TTC549 (cell line): ENCODE results near the gene APBB1IP.

Experiments used
- FAIRE-seq: peaks from 2 replicates; lab custom pipeline; 2012; peaks lifted over from hg19 to GRCh38; lab: Jason Lieb, UNC

APBB1IP gene

DNA sequence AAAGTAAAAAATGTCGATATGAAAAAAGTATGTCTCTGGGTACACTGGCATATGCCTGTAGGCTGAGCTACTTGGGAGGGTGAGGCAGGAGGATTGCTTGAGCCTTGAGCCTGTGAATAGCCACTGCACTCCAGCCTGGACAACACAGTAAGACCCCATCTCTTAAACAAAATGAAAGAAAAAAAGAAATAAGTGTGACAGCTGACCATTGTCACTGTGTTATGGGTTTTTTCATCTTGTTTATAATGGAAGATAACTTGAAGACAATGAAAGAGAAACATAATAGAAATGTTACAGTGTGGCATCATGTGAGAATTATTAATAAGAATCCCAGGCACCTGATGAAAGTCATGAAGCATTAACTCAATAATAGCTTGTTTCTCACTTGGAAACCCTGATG lies 75.0 kb downstream of the APBB1IP start:
- FAIRE-seq: no peak

DNA sequence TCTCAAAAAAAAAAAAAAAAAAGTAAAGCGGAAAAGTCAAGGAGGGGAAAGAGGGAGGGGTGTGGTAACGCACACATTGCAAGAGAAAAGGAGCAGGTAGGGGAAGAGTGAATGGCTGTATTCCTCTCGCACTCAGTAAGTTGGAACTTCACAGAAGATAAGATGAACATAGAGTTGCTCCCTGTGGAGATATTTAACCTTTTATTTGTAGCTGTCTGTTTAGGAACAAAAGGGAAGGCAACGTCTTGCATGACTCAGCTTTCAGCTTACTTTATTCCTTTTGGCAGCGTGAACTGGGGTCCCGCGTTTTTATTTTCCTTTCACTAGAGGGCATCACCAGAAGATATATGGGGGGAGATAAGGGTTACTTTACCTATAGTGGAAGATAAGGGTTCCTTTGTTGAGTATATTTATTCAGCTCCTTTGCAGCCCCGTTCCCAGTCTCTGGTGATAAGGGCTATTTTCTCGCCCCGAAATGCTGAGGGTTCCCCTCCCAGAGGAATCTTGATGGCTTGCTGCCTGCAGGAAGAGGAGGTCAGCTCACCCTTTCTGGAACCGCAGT lies 78.5 kb downstream of the APBB1IP start:
- FAIRE-seq: no peak

DNA sequence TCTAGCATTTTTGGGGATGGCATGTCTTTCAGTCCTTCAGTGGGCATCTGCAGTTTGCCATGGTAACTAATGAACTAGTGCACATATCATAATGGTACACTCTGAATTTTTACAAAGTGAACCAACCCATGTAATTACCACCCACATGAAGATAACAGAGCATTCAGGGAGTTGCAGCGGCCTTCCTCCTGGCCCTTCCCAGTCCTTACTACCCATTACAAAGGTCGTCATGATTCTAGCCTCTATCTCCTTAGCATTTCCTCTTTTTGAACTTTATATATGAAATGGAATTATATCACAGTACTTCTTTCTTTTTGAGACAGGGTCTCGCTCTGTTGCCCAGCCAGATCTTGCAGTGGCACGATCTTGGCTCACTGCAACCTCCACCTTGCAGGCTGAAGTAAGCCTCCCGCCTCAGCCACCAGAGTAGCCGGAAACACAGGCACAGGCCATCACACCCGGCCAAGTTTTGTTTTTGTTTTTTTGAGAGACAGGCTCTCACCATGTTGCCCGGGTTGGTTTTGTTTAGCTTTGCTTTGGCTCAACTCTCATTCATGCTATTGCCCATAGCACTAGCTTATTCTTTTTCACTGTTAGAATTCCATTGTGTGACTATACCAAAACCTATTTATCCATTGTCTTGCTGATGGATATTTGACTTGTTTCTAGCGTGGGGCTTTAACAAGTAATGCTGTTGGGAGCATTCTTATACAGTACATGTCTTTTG lies 79.2 kb downstream of the APBB1IP start:
- FAIRE-seq: no peak

DNA sequence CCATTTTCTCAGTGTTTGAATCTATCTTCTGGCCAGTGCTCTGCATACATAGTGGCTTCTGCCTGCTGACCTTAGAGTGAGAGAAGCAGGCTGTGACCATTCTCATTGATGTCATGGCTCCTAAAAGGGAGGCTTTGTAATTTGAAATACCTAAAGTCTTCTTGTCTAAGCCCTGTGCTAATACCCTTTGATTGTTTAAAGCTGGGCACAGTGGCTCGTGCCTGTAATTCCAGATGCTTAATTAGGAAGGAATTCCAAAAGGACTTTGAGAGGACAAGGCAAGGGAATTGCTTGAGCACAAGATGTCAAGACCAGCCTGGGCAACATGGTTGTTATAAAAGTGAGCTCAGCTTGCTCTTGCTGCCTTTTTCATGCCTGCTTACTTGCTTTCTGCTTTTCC lies 81.7 kb downstream of the APBB1IP start:
- no peak for FAIRE-seq

DNA sequence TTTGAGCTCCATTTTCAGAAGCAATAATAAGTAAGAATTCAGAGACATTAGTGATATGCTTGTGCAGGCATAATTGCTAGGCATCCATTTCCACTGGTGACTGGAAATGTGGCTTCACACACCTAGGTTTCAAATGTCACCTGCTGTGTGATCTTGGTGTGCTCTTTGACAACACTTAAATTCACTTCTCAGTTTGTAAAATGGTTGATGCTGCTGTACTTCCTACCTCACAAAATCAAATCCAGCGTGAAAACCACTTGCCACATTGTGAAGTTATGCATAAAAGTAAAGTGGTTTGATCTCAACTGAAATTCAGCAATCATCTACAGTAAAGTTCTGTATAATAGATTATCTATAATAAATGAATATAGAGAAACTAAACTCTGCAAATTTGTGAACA lies 82.4 kb downstream of the APBB1IP start:
- no peak for FAIRE-seq

DNA sequence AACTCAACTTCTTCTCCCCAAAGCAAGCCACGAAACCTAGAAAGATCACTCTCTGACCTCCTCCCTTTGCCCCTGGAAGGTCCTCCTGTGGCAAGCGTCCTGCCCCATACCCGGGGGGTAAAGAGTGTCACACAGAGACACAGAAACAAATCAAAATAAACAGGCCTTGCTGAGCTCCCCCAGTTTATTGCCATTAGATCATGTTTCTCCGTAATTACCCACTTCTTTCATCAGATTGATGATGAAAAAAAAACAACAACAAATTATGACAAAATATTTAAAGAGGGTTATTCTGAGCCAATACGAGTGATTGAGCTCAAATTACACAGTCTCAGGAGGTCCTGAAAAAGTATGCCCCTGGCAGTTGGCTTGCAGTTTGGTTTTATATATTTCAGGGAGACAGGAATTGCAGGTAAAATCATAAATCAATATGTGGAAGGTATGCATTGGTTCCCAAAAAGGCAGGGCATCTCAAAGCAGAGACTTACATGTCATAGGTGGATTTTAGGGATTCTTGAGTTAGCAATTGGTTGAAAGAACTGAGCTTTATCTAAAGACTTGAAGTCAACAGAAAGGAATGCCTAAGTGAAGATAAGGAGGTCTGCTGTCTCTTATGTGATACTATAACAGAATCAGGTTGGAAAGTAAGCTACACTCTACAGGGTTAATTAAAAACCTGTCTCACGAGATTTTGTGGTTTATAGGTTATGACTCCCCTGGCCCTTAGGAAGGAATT lies 86.2 kb downstream of the APBB1IP start:
- no peak for FAIRE-seq

DNA sequence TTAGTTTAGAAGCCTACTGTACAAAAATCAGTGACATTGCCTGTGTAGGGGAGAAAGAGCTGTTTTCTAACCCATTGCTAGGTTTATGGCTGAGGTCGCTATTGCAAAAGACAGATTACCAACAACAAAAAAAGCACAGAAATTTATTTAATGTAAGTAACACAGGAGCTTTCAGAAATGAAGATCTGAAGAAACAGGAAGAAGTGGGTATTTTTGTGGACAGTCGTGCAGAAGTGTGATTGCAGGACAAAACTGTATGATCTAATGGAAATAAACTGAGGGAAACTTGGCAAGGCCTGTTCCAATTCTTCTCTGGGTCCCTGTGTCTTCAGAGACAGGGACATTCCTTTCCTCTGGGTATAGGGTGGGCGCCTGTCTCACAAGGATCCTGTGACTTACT lies 87.4 kb downstream of the APBB1IP start:
- FAIRE-seq: no peak

DNA sequence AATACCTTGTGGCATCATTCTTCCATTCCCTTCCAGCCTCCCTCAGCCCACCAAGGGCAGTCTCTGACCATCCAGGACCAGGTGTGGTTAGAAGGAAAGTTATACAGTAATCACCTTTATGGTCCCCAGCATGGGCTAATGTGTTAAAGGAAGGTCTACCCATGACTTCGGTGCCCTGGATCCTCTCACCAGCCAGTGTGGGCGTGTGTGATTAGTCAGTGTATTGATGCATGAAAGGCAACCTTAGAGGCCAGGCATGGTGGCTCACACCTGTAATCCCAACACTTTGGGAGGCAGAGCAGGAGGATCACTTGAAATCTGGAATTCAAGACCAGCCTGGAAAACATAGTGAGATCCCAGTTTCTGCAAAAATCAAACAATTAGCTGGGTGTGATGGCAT lies 88.9 kb downstream of the APBB1IP start:
- FAIRE-seq: no peak

DNA sequence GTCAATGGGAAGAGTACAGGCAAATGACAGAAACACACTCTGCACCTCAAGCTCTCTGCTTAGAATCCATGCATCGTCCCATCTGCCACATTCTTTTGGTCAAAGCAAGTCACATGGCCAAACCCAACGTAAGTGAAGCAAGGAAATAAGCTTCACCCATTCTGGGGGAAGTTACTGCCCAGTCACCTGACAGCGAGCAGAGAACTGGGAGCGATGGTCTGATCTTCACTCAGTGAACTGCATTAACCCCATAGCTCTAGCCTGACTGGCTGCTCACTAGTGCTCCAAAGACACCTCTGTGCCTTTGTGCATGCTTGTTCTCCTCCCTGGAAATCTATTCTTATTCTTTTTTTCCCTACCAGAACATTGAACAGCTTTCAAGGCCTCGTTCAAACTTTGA lies 89.9 kb downstream of the APBB1IP start:
- no peak for FAIRE-seq

DNA sequence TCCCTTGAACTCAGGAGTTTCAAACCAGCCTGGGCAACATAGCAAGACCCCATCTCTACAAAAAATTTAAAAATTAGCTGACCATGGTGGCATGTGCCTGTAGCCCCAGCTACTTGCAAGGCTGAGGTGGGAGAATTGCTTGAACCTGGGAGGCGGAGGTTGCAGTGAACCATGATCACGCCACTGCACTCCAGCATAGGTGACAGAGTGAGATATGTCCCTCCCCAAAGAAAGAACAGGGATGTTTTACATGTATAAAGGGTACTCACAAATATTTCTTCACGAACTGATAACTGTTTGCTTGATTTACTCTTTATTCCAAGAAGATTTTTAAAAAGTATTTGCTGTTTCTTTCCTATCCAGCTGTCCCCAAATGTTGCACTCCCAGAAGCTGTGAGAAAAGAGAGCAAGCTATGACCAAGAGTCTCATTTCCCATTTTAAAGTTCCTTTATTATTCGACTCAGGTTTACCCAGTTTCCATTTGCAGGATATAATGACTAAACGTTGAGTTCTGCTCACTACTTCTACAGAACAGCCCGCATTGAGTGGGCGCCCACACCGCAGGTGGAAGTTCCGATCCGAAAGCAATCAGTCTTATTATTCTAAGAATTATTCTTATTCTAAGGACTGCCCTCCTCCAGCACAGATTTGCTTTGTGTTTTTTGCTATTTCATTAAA lies 90.7 kb downstream of the APBB1IP start:
- FAIRE-seq: no peak

DNA sequence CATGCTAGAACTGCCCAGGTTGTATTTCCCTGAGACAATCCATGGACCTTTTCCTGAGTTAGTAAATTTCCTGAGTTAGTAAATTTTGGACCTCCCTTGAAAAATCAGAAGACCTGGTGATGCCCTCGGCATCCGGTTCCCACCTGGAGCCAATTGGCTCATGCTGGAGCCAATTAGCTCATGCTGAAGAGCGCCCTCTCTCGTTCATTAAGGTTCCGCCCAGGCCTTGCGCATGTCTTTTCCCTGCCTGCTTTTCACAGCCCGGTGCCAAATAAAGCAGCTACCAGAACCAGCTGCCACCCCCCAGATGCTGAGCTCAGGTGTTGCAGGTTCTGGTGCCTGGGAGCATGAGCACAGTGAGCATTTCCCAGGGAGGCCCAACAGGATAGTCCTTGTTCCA lies 96.2 kb downstream of the APBB1IP start:
- FAIRE-seq: no peak

DNA sequence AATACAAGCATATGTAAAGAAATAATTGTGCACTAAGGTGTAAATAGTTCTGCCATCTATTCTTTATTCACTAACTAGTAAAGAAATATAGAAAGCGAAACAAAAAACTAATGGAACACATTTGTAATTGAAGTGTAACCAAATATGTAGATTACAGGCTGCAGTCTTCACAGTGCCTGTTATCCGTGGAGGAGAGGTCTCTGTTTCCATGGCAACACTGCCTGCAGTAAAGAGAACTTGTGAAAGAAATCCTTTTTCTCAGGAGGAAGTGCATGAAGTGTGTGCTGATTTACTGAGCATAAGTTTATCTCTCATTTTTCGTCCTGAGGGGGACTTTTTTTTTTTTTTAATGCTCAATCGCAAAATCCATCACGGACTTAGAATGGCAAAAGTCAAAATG lies 102.5 kb downstream of the APBB1IP start:
- FAIRE-seq: no peak

DNA sequence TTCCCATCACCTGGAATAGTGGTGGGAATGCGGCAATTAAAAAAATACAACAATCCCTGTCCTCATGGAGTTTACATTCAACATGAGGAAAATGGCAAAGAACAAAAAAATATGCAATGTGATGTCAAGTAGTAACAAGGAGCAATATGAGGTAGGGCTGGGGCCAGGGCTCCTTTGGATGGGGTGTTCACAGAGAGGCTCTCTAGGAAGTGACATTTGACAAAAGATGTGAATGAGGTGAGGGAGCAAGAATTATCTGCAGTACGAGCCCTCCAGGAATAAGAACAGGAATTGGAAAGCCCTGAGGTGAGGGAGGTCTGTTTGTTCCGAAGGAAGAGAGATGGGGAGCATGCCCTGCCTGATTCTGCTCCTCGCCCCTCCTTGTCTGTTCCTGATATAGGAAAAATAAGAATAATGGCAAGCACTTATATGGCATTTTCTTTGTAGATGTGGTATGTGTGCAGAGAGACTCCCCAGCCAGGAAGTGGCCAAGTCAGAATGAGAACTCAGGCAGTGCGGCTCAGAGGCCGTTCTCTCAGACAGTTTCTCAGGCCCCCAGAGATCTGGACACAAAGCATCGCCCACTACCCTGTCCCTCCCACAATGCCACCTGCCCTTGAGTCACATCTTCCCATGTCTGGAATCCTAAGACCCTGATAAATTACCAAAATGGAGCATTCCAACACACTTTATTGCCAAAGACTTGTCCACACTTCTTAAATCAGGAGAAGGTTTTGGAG lies 105.6 kb downstream of the APBB1IP start:
- FAIRE-seq: no peak

DNA sequence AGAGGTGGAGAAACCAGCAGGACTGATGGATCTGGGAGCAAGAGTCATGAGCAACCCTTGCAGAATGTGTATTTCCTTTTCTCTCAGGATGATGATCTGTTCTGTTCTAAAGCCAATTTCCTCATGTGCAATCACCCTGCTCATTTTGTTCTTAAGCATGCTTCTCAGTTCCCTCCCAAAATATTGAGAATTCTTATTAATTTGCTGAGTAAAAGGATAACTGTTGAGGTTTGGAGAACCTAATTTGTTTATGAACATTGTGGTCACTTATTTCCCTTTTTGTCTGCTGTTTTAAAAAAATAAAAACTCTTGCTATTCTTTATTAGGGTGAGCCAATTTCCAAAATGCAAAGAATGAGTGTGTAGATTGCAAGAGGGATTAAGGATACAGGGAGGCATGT lies 106.8 kb downstream of the APBB1IP start:
- no peak for FAIRE-seq

DNA sequence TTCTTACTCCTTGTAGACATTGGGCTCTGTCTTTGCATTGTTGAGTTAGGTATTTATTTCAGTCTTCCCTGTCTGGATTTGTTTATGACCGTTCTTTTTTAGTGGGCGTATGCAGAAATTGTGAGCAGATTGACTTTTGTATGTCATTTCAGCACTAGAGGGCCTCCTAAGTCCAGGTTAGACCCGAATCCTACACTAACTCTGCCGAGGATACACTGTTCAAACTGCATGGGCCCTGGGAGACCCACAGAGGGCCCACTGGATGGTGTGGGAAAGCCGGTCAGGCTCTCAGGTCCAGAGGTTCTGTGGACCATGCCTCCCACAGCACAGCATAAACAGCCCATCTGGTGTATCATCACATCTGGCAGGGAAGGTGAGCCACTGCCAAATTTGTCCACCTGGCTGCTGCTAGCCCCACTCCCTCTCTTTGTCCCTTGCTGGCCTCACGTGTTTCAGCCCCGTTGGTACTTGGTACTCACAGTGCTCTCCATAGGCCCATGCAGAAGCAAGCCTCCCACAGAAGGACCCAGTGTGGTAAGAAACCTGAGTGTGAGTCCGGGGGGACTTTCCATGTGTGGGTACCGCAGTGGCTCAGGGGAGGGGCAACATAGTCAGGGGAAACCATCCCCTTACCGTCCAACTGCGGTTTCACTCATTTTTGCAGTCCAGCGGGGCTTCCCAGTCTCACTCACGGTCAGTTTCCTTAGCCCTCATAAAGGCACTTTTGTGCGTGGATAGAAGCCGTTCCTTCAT lies 112.8 kb downstream of the APBB1IP start:
- no peak for FAIRE-seq

DNA sequence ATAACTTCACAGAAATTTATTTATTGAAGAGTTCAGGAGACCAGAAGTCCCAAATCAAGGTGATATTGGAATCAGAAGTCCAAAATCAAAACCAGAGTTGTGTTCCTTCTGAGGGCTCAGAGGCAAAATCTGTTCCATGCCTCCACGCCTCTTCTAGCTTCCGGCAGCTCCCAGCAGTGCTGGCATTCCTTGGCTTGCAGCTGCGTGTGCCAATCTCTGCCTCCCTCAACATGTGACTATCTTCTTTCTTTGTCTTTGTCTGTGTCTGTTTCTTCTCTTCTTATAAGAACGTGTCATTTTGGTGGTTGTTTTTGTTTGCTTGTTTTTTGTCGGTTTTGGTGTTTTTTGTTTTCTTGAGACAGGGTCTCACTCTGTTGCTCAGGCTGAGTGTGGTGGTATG lies 116.1 kb downstream of the APBB1IP start:
- no peak for FAIRE-seq

DNA sequence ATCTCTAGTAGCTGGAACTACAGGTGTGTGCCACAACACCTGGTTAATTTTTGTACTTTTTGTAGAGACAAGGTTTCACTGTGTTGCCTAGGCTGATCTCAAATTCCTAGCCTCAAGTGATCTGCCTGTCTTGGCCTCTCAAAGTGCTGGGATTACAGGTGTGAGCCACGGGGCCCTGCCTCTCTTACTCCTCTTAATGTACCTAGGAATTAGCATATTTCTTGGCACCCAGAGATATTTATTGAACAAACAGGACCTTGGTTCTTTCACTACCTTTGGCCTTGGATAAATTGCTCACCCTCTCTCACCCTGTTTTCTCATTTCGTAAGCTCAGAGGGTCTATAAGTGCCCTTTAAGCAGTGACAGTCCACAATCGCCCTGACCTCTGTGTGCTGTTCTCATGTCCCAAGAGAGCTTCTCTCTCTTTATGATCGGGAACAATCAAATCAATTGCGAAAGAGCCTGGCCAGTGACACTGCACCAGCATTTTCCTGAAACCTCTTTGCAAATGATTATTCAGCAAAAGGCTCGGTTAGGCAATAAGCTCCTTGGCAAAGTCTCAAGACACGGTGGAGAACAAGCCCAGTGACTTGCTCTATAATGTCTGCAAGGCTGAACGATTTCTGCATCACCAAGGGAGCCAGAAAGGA lies 117.7 kb downstream of the APBB1IP start:
- no peak for FAIRE-seq

DNA sequence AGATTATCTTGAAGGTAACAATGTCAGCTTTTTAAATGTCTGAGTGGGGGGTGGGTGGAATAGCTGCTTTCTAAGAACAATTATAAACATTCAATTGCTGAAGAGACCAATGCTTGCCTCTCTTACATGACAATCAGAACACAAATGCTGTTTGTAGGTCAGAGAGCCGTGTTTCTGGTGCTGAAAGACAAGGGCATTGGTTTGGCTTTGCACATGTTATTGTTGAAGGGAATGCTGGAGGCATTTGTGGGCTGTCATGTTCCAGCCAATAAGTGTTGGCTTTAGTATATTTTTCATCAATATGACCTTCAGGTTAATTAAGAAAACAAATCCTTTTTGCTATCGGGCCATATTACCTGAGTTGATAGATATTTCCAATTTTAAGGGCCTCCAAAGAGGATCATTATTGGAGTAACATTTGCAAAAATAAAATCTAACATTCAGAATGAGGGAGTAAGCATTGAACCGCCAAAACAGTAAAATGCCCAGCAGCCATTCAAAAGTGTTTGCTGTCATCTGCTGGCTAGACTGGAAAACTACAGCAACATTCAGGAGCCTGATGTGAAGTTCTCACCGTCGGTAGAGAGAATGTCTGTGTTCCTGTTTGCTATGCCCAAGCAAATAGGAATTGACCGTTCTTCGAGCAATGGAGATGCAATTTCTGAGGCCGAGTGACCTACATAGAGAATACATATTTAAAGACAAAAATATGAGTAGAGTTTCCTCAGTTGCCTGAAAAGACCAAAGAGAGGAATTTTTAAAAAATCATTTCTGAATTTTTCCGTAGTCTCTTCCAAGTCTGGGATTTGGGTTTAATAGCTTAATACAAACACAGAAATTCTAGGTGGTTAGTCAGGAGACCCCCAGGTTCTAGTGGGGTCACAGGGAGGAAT lies 118.9 kb downstream of the APBB1IP start:
- FAIRE-seq: peak; percentile 48

DNA sequence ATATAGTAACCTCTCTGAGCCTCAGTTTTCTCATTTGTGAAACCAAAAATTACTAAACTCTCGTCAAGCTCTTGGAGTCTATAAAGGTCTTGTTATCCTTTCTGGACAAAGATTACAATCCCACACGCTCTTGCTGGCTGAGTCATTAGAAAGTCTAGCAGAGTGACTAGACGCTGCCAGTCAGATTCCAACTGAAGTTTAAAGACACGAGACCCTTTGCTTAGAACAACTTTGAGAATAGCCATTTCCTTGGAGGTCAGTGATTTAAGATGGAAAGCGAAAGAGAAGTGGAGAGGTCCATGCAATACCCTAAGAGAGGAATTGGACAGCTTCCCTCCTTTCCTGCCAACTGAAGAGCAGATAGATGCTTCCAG lies 119.5 kb downstream of the APBB1IP start:
- no peak for FAIRE-seq
